Measurements from ENCODE around the gene LCORL. TPM values are rescaled to one million over a fixed set of nuclear protein-coding genes. Genes with fewer than 3 reads are reported as not detected.
A peak's percentile ranks its signal among the peaks of the same experiment; 100 is the strongest.
"Not testable (repeated sequence)": the region's sequence is repeated elsewhere in the genome, so short reads cannot be mapped to it uniquely, and the experiment has no call there.

Gene LCORL
- polyA plus RNA-seq, 3 donors from 2014 or later = 8.2 to 15.1 (median 10.6) TPM

GRCh38 chr4:17889692-17890091 lies 131.9 kb downstream of the LCORL start:
- H3K27me3 Mint-ChIP-seq (ENCODE audit: low read depth in 3 of 3) = peaks cover 0 to 2% (median 0%) of the 10 kb centered on the region in 3 donors

GRCh38 chr4:17884511-17884910 lies 137.0 kb downstream of the LCORL start:
- no peak for DNase-seq
- Mint-ChIP-seq H3K27ac (no peak overlapping the region), H3K4me3 (no peak overlapping the region), H3K36me3 (peaks cover 12 to 14% (median 12%) of the 10 kb centered on the region in 3 donors), H3K27me3 (ENCODE audit: low read depth in 3 of 3) (no peaks in the 10 kb centered on the region), H3K9me3 (no peaks in the 10 kb centered on the region), H3K4me1 (no peaks in the 10 kb centered on the region)

More at GRCh38 chr4:17889692-17890091, 131.9 kb downstream of the LCORL start:
- H3K9me3 Mint-ChIP-seq = no peaks in the 10 kb centered on the region
- no peak for DNase-seq
- H3K4me1 Mint-ChIP-seq = no peaks in the 10 kb centered on the region
- H3K4me3 Mint-ChIP-seq = no peak overlapping the region
- H3K36me3 Mint-ChIP-seq = peaks cover 1 to 17% (median 1%) of the 10 kb centered on the region in 3 donors
- no peak overlapping the region for H3K27ac Mint-ChIP-seq

DNA sequence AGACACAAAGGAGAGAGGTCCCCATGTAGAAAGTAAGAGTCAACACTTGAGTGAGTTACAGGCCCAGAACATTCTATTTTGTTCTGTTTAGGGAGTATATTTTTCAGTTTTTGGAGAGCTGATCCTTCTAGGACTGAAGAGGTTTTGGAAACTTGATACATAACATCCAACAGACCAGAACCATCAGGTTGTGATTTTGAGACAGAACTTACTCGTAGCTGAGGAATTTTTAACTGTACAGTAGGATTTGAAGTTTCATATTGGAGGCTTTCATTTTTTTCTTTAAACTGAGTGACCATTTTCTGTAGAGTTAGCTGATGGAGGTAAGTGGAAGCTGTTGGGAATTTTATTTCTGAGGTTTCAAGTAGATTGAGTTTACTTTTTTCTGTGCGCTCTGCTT lies 137.5 kb downstream of the LCORL start:
- Mint-ChIP-seq H3K27me3 (ENCODE audit: low read depth in 3 of 3) (no peaks in the 10 kb centered on the region), H3K36me3 (peaks cover 12 to 13% (median 12%) of the 10 kb centered on the region in 3 donors)

GRCh38 chr4:17877661-17878060 lies 143.9 kb downstream of the LCORL start:
- Mint-ChIP-seq H3K36me3 (peaks cover 13 to 16% (median 16%) of the 10 kb centered on the region in 3 donors), H3K9me3 (no peaks in the 10 kb centered on the region), H3K4me1 (no peaks in the 10 kb centered on the region), H3K27me3 (ENCODE audit: low read depth in 3 of 3) (no peaks in the 10 kb centered on the region), H3K4me3 (no peak overlapping the region), H3K27ac (no peak overlapping the region)
- no peak for DNase-seq

More for the DNA sequence above, 137.5 kb downstream of the LCORL start:
- Mint-ChIP-seq H3K9me3 (no peaks in the 10 kb centered on the region), H3K4me1 (no peaks in the 10 kb centered on the region), H3K4me3 (no peak overlapping the region), H3K27ac (no peak overlapping the region)
- no peak for DNase-seq

DNA sequence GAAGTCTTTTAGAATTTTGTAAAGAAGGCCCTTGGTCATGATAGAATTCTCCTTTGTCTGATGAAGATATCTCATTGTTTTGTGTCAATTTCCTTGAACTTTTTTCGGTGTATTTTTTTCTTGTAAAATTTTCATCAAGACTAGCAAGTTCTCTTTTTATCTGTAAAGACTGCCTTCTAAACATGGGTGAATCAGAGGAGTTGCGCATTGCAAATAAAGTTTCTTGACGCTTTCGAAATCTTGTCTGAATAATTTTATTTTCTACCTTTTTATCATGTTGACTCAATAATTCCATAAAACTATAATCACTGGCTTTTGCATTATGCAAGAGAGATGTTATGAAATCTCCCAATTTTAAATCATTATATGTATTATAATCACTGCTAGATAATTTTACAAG lies 144.6 kb downstream of the LCORL start:
- no peak for DNase-seq
- H3K4me1 Mint-ChIP-seq = no peaks in the 10 kb centered on the region
- H3K36me3 Mint-ChIP-seq = peaks cover 13 to 16% (median 16%) of the 10 kb centered on the region in 3 donors
- no peaks in the 10 kb centered on the region for H3K27me3 Mint-ChIP-seq (ENCODE audit: low read depth in 3 of 3)
- H3K4me3 Mint-ChIP-seq = no peak overlapping the region
- H3K9me3 Mint-ChIP-seq = no peaks in the 10 kb centered on the region
- no peak overlapping the region for H3K27ac Mint-ChIP-seq

DNA sequence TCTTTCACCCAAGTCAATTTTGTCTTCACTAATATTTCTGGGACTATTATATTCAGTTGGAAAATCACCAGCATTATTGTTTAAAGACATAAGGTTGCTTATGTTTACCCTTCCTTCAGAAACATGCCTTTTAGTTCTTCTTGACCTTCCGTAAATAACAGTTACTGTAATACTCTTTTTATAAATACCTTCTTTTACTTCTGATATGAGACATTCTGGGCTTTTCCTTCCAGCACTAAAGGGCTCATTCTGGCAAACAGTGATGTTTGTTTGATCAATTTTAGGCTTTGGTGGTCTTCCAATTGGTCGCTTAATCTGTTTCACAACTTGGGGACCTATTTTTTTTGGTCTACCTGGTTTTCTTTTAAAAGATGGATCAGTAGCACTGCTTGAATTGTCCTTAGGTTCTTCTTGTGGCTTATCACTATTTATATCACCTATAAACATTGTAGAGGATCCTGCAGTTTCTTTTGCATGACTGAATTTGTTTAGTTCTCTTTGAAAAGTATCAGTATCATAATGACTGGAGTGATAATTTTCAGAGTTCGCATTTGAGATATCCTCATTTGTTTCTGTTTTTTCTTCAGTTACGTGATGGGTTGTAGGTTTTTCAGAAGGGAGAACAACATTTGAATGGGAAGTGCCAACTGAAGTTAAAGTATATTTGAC lies 146.0 kb downstream of the LCORL start:
- DNase-seq = no peak
- no peaks in the 10 kb centered on the region for H3K27me3 Mint-ChIP-seq (ENCODE audit: low read depth in 3 of 3)
- H3K9me3 Mint-ChIP-seq = no peaks in the 10 kb centered on the region
- H3K4me3 Mint-ChIP-seq = no peak overlapping the region
- no peaks in the 10 kb centered on the region for H3K4me1 Mint-ChIP-seq
- peaks cover 13 to 16% (median 16%) of the 10 kb centered on the region in 3 donors for H3K36me3 Mint-ChIP-seq
- peak overlapping the region in 1 of 6 donors; percentile 71 for H3K27ac Mint-ChIP-seq

GRCh38 chr4:17869327-17869726 lies 152.2 kb downstream of the LCORL start:
- no peak for DNase-seq
- Mint-ChIP-seq H3K36me3 (peaks cover 3 to 9% (median 8%) of the 10 kb centered on the region in 3 donors), H3K9me3 (no peaks in the 10 kb centered on the region), H3K4me1 (no peaks in the 10 kb centered on the region), H3K27me3 (ENCODE audit: low read depth in 3 of 3) (no peaks in the 10 kb centered on the region), H3K27ac (no peak overlapping the region), H3K4me3 (no peak overlapping the region)

GRCh38 chr4:17867276-17867675 lies 154.3 kb downstream of the LCORL start:
- Mint-ChIP-seq H3K27ac (no peak overlapping the region), H3K36me3 (peaks cover 10 to 23% (median 22%) of the 10 kb centered on the region in 3 donors), H3K4me1 (no peaks in the 10 kb centered on the region), H3K27me3 (ENCODE audit: low read depth in 3 of 3) (no peaks in the 10 kb centered on the region), H3K4me3 (no peak overlapping the region), H3K9me3 (peaks cover 0 to 5% (median 1%) of the 10 kb centered on the region in 6 donors)
- no peak for DNase-seq

DNA sequence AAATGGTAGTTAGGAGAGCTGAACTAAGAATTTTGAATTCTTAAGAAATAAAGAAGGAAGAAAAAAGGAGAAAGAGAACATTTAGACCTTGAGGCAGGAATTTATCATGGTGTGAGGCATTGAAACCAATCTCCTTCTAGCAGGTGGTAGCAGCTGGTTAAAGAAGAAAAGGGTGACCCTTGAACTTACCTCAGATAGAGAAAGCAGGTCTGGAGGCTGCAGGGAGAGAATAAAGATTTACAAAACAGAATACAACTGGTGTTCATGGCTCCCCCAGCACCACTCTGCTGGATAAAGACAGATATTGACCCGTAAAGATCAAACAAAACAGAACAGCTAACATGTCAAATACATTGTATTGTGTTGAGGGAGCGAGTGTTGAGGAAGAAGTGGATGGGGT lies 154.7 kb downstream of the LCORL start:
- Mint-ChIP-seq H3K9me3 (peaks cover 0 to 9% (median 6%) of the 10 kb centered on the region in 6 donors), H3K27ac (no peak overlapping the region), H3K36me3 (peaks cover 15 to 28% (median 27%) of the 10 kb centered on the region in 3 donors), H3K4me1 (no peaks in the 10 kb centered on the region), H3K4me3 (no peak overlapping the region), H3K27me3 (ENCODE audit: low read depth in 3 of 3) (no peaks in the 10 kb centered on the region)
- DNase-seq = no peak

DNA sequence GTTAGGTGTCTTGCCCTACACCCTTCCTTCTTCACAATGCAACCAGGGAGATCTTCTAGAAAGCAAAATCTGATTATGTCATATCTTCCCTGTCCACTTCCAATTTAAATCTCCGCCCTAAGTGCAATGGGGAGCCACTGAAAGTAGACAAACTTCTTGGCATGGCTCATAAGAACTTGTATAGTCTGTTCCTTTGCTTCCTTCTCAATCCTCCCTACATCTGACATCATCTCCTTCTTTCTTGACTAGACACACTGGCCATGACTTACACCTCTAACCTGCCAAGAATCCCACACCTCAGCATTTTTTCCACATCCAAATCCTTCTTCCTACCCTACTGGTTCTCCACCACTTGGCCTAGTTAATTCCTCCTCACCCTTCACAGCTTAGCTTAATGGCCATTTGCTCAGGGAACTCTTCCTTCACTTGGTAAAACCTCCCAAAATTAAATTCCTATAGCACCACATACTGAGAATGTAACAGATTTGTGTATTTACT lies 155.6 kb downstream of the LCORL start:
- Mint-ChIP-seq H3K27ac (no peak overlapping the region), H3K4me1 (no peaks in the 10 kb centered on the region), H3K4me3 (no peak overlapping the region), H3K9me3 (peaks cover 0 to 12% (median 8%) of the 10 kb centered on the region in 6 donors), H3K27me3 (ENCODE audit: low read depth in 3 of 3) (no peaks in the 10 kb centered on the region), H3K36me3 (peaks cover 18 to 32% (median 30%) of the 10 kb centered on the region in 3 donors)
- no peak for DNase-seq

- not testable (repeated sequence) for H3K27me3 Mint-ChIP-seq (ENCODE audit: low read depth in 3 of 3); DNase-seq; H3K27ac Mint-ChIP-seq; H3K4me1 Mint-ChIP-seq; H3K4me3 Mint-ChIP-seq
- Mint-ChIP-seq H3K9me3 (peaks cover 1 to 12% (median 10%) of the 10 kb centered on the region in 6 donors), H3K36me3 (peaks cover 23 to 37% (median 37%) of the 10 kb centered on the region in 3 donors)
Observed at GRCh38 chr4:17861906-17862305, 159.6 kb downstream of the LCORL start.

GRCh38 chr4:17859793-17860406 lies 161.7 kb downstream of the LCORL start:
- Mint-ChIP-seq H3K4me3 (no peak overlapping the region), H3K27me3 (ENCODE audit: low read depth in 3 of 3) (no peaks in the 10 kb centered on the region), H3K27ac (no peak overlapping the region), H3K4me1 (no peaks in the 10 kb centered on the region), H3K9me3 (peaks cover 1 to 12% (median 10%) of the 10 kb centered on the region in 6 donors), H3K36me3 (peaks cover 20 to 32% (median 30%) of the 10 kb centered on the region in 3 donors)
- DNase-seq = no peak

DNA sequence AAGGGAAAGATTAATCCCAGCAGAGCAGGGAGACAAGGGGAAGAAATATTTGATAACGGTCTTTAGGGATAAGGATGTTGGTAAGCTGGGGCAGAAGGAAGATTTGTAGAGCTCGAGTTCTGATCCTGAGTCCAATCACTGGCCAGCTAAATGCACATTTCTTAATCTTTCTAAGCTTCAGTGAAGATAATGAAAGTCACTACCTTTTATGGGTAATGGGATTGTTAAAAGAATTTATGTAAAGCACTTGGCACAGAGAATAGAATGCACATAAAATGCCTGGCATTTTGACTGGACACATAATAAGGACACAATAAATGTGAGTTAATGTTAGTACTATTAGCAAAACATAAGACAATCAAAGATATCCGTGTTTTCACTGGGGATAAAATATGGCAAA lies 167.5 kb downstream of the LCORL start:
- peaks cover 0 to 2% (median 0%) of the 10 kb centered on the region in 3 donors for H3K27me3 Mint-ChIP-seq (ENCODE audit: low read depth in 3 of 3)
- no peak overlapping the region for H3K4me3 Mint-ChIP-seq

DNA sequence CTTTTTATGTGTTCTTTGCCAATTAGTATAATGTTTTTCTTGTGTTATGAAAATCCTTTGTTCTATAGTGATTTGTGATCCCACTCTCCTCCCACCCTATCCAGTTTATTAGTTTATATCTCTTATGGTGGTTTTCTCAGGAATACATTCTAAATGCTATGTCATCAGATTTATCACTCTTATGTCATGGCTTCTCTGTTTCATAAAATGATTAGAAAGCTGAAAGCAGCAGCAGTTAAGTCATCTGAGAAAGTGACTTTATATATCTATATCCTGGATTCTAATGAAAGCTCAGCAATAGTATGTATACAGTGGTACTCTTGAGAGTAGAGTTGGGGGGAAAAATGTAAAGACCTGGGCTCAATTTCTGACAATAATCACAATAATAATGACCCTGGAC lies 169.6 kb downstream of the LCORL start:
- no peak for DNase-seq
- H3K27me3 Mint-ChIP-seq (ENCODE audit: low read depth in 3 of 3) = peaks cover 0 to 2% (median 0%) of the 10 kb centered on the region in 3 donors
- H3K27ac Mint-ChIP-seq = no peak overlapping the region
- H3K4me3 Mint-ChIP-seq = no peak overlapping the region
- no peaks in the 10 kb centered on the region for H3K4me1 Mint-ChIP-seq
- H3K36me3 Mint-ChIP-seq = peaks cover 0 to 3% (median 3%) of the 10 kb centered on the region in 3 donors
- peaks cover 0 to 3% (median 0%) of the 10 kb centered on the region in 6 donors for H3K9me3 Mint-ChIP-seq

More for the DNA sequence above, 167.5 kb downstream of the LCORL start:
- Mint-ChIP-seq H3K27ac (no peak overlapping the region), H3K4me1 (no peaks in the 10 kb centered on the region), H3K36me3 (peaks cover 5 to 9% (median 6%) of the 10 kb centered on the region in 3 donors), H3K9me3 (peaks cover 0 to 2% (median under 1%) of the 10 kb centered on the region in 6 donors)
- DNase-seq = no peak
